Glomerular endothelial cell (primary cell): Measurements from ENCODE around the gene TMEM94. TPM values are rescaled to one million over a fixed set of nuclear protein-coding genes. Genes with fewer than 3 reads are reported as not detected.
"Not testable (repeated sequence)": the region's sequence is repeated elsewhere in the genome, so short reads cannot be mapped to it uniquely, and the experiment has no call there.

Experiments
- DNase-seq: peaks from one replicate; pipeline ENCODE4 v3.0.0-alpha.2; 2011; ENCODE audit warnings: low read depth, low spot score; ENCODE audit errors: extremely low read depth
- total RNA-seq: library from RNA; depleted of rRNA; stranded (reverse); fragments of >200 nt; gene quantifications from 2 replicates; pipeline ENCODE4 v1.2.3, GENCODE V29; 2015

TMEM94 gene
- total RNA-seq, 1 donor from 2014 or later = 63.9 TPM

DNA sequence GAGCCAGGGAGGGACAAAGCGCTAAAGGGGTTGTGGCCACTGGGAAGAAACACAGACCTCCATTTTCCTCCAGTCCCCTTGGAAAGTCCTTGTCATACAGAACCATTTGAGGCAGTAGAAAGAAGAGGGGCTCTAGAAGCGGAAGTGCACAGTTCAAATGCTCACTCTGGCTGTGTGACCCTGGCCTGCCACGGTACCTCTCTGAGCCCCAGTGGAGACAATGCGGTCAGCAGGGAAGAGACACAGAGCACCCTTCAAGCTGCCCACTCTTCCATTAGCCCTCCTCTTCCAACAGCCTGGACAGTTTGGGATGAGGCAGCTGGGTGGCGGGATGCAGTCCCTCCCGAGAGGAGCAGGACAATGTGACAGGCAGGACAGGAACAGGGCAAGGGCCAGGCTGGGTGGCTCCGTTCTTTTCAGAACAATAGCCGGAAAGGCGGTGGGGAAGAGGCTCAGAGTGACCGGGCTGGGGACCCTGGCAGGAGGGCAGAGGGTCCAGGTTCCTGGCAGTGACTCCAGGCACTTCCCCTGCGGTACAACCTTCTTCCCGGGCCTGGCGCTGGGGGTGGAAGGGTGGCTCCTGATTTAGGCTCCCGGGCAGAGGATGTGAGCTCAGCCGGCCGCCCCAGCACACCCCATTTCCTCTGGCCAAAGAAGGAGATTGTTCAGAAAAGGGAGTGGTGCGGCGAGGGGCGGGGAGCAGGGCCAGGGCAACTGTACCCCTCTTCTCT lies 53.3 kb downstream of the TMEM94 start:
- DNase-seq = no peak

- no peak for DNase-seq
These were observed 54.8 kb downstream of the TMEM94 start for GRCh38 chr17:75511270-75511609.

- DNase-seq = no peak
These were observed 55.5 kb downstream of the TMEM94 start for GRCh38 chr17:75511610-75512575.

- no peak for DNase-seq
These were observed 56.6 kb downstream of the TMEM94 start for GRCh38 chr17:75512926-75513640.

DNA sequence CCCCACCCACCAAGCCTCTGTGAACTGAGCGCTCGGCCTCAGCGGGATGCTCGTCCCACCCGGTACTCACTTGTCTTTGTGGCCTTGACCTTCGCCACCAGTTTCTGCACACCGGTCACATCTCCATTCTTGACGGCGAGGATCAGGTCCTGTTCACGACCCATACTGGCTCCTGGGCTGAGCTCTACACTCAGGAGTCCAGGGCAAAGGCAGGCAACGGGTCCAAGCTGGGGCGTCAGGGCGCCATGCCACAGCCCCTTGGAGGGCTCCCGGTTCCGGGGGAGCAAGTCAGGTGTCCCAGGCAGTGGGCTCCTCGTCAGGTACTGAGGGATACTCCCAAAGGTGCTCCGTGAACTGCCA lies 57.2 kb downstream of the TMEM94 start:
- DNase-seq = no peak

DNA sequence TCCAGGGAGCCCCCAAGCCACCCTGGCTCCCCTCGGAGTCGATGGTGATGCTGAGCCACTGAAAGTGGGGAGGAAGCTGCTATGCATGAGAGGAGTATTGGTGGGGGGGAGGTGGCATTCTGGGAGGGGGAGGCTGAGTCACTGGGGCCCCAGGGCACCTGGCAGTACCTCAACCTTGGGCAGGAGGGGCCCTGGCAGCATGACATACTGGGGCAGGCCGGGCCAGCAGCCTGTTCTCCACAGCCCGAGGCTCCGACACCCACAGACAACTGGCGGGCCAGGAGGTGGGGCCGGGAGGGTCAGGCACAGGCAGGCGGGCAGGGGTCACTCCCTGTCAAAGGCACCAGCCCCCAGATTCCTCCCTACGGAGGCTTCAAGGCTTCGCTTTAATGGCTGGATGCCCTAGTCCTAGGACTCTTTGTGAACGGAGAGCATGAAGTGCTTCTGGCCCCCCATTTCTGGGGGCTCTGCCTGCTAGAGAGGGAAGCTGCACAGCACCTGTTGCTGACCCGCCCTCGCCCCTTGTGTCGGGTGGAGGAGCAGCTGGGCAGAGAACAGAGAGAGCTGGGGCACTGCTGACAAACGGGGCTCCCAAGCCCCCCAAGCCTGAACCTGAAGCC lies 58.0 kb downstream of the TMEM94 start:
- no peak for DNase-seq

GRCh38 chr17:75514919-75515495 lies 58.6 kb downstream of the TMEM94 start:
- no peak for DNase-seq

- DNase-seq = peak; percentile 27
These were observed 59.2 kb downstream of the TMEM94 start, which contains the start of gene CASKIN2 for GRCh38 chr17:75515496-75516254. TSS of gene CASKIN2 (minus strand) at chr17:75515537. CDS start at chr17:75513804, 1,733 bp downstream.

DNA sequence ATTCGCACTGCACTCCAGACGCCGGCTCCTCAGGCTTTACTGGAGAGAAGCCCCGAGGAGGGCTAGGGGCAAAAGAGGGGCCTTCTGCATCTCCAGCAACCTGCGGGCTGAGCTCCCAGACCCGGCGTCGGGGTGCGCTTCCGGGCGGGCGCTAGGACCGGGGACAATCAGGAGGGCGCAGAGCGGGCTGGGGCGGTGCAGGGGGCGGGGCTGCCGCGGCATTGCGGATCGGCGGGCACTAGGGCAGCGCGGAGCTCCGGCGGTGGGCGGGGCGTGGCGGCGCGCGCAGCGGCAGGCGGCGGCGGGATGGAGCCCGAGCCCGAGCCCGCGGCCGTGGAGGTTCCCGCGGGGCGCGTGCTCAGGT lies 59.8 kb downstream of the TMEM94 start, which contains the start of gene TSEN54:
TSS of gene TSEN54 (plus strand) at position 274 of the 364 bp plus-strand sequence. CDS start at position 307, 33 bp downstream.
- DNase-seq = no peak

- DNase-seq = no peak
These were observed 60.3 kb downstream of the TMEM94 start for GRCh38 chr17:75516619-75517296.

- no peak for DNase-seq
These were observed 60.9 kb downstream of the TMEM94 start for GRCh38 chr17:75517297-75517865.

GRCh38 chr17:75518201-75518600 lies 61.8 kb downstream of the TMEM94 start:
- no peak for DNase-seq

DNA sequence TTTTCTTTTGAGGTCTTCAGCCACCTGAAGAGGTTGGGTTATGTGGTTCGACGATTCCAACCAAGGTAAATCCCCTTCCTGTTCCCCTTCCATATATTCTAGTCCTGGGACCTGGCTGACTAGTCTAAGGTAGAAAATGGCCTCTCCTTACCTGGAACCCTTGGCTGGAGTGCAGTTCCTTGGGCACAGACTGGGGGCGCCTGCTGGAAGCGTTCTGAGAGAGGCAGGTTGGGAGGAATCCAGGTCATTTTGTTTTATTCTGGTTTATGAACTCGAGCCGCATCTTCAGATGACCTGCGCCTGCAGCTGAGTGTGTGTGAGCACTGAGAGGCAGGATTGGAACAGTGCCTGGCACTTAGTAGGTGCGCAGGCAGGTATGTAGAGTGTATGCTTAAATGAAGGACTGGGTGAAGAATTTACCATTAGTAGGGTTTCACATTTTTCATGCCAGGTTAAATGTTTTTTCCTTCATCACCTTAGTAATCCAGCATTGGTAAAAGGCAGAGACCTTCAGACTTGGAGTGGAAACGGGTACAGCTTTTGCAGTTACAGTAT lies 62.6 kb downstream of the TMEM94 start:
- no peak for DNase-seq

DNA sequence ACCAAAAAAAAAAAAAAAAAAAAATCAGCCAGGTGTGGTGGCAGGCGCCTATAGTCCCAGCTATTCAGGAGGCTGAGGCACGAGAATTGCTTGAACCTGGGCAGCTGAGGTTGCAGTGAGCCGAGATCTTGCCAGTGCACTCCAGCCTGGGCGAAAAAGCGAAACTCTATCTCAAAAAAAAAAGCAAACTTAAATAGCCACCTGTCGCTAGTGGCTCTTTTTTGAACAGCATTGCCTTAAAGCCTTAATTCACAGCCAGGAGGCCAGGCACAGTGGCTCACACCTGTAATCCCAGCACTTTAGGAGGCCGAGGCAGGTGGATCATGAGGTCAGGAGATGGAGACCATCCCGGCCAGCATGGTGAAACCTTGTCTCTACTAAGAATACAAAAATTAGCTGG lies 64.0 kb downstream of the TMEM94 start:
- not testable (repeated sequence) for DNase-seq

DNA sequence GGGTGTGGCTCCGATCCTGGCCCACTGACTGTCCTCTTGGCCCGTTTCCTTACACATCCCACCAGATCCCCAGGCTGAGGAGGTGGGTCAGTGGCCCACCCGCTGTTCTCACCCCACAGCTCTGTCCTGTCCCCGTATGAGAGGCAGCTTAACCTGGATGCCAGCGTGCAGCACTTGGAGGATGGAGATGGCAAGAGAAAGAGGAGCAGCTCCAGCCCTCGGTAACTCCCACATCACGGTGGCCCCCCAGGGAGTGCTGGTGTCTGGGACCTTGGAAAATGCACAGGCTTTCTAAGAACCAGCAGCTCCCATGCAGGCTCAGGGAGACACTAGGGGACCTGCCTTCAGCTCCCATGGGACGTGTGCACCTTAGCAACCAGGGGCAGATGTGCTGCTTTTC lies 64.9 kb downstream of the TMEM94 start:
- DNase-seq = no peak

GRCh38 chr17:75521951-75522727 lies 65.7 kb downstream of the TMEM94 start:
- DNase-seq = no peak

DNA sequence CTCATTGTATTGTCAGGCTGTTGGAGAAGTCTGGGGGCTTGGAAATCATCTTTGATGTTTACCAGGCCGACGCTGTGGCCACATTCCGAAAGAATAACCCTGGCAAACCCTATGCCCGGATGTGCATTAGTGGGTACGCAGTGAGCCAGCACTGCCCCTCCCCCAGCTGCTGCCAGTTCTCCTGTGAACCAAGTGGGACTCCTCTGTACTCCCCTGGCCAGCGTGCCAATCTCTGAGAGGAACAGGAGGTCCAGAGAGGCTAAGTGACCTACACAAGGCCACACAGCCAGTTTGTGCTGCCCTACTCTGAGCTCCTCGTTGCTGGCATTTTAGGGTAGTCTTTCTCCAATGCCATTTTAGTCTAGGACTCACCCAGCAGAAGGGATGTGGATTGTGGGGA lies 67.2 kb downstream of the TMEM94 start:
- no peak for DNase-seq
